Breast epithelium (tissue), 4 donors: ENCODE data around the gene CD163L1. TPM values are rescaled to one million over a fixed set of nuclear protein-coding genes. Genes with fewer than 3 reads are reported as not detected.
A peak's percentile ranks its signal among the peaks of the same experiment; 100 is the strongest.

ENCODE experiments used
- DNase-seq, 2 donors: peaks; one replicate each; pipeline ENCODE4 v3.0.0-alpha.2; 2019; ENCODE audit warnings: low spot score in 2 of 2
- H3K27ac ChIP-seq, 2 donors: fragments of 200-600 bp; sonication (generic) in 1 of 2; one replicate each; pipeline ENCODE4 v1.5.1; 2016 to 2019; ENCODE audit warnings: mild to moderate bottlenecking in 1 of 2
- H3K27me3 ChIP-seq, 2 donors: fragments of 200-600 bp; sonication (generic) in 1 of 2; one replicate each; pipeline versions ENCODE4 v1.5.1 to v1.6.0; 2017 to 2019; ENCODE audit warnings: control low read depth in 1 of 2, mild to moderate bottlenecking in 1 of 2
- H3K36me3 ChIP-seq: fragments of 200-600 bp; one replicate; pipeline ENCODE4 v1.5.1; 2019
- H3K4me1 ChIP-seq, 2 donors: fragments of 200-600 bp; sonication (generic); one replicate each; pipeline ENCODE4 v1.5.1; 2016 to 2019; ENCODE audit warnings: control low read depth in 1 of 2
- H3K4me3 ChIP-seq, 3 donors: fragments of 200-600 bp; sonication (generic); 1 replicate in 2 of 3; 2 replicates in 1 of 3; pipeline ENCODE4 v1.5.1; 2016 to 2019; ENCODE audit warnings: mild to moderate bottlenecking in 3 of 3, moderate library complexity in 2 of 3
- H3K9me3 ChIP-seq, 2 donors: fragments of 200-600 bp; sonication (generic) in 1 of 2; one replicate each; pipeline ENCODE4 v1.5.1; 2016 to 2019; ENCODE audit warnings: control low read depth in 1 of 2
- POLR2A ChIP-seq: fragments of 450-650 bp; IDR thresholded peaks from one replicate; pipeline ENCODE4 v1.6.1; 2016; ENCODE audit warnings: antibody characterized with exemption, mild to moderate bottlenecking, moderate library complexity
- POLR2AphosphoS5 ChIP-seq, 3 donors: sonication (generic); formaldehyde crosslinking; IDR thresholded peaks; one replicate each; pipeline ENCODE4 v1.6.1; 2017; ENCODE audit warnings: antibody characterized with exemption in 3 of 3
- intact Hi-C: fragments of 100-400 bp; cut with DNase I; formaldehyde crosslinking; loops from one replicate; pipeline ENCODE4 v1.15.1; 2023; ENCODE audit warnings: low total_unique reads
- total RNA-seq, 3 donors: library from RNA; depleted of rRNA; stranded (reverse); fragments of >200 nt; gene quantifications; one replicate each; pipeline ENCODE4 v1.1.0, GENCODE V29; 2016
- TF ChIP-seq, protein P1 (sequence below), 3 donors: fragments of 450-650 bp; IDR thresholded peaks; one replicate each; pipeline ENCODE4 v1.5.1; 2016 to 2017; ENCODE audit warnings: antibody characterized with exemption in 3 of 3, mild to moderate bottlenecking in 3 of 3, moderate library complexity in 3 of 3

Gene CD163L1
- total RNA-seq, 3 donors from 2014 or later = 0.33 to 14.9 (median 3.5) TPM

DNA sequence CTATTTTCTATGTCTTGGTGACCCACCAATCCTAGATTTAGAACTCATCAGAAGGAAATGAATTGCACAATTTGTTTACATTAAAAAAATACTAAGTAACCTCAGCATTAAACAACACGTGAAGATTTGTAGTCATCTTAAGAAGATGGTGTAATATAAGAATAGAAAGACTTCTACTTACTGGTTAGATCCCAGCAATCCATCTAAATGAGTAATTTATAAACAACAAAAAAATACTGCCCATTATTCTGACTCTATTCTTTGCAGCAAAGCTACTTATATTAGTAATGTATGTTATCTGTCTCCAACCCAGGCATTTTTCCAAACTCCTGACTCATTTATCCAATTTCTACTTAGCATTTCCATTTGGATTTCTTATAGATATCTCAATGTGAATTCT lies 67.8 kb downstream of the CD163L1 start:
- TF ChIP-seq, protein P1, sequence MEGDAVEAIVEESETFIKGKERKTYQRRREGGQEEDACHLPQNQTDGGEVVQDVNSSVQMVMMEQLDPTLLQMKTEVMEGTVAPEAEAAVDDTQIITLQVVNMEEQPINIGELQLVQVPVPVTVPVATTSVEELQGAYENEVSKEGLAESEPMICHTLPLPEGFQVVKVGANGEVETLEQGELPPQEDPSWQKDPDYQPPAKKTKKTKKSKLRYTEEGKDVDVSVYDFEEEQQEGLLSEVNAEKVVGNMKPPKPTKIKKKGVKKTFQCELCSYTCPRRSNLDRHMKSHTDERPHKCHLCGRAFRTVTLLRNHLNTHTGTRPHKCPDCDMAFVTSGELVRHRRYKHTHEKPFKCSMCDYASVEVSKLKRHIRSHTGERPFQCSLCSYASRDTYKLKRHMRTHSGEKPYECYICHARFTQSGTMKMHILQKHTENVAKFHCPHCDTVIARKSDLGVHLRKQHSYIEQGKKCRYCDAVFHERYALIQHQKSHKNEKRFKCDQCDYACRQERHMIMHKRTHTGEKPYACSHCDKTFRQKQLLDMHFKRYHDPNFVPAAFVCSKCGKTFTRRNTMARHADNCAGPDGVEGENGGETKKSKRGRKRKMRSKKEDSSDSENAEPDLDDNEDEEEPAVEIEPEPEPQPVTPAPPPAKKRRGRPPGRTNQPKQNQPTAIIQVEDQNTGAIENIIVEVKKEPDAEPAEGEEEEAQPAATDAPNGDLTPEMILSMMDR (IDR thresholded peaks at IDR 0.05) = no peak
- TF ChIP-seq POLR2A = no peak
- TF ChIP-seq POLR2AphosphoS5 (IDR thresholded peaks at IDR 0.05) = no peak
- Histone ChIP-seq H3K36me3 (no peaks in the 10 kb centered on the region), H3K4me1 (no peaks in the 10 kb centered on the region), H3K27me3 (no peaks in the 10 kb centered on the region), H3K4me3 (no peak overlapping the region), H3K9me3 (no peaks in the 10 kb centered on the region), H3K27ac (no peak overlapping the region)
- intact Hi-C loops = no loop called here
- DNase-seq = no peak

DNA sequence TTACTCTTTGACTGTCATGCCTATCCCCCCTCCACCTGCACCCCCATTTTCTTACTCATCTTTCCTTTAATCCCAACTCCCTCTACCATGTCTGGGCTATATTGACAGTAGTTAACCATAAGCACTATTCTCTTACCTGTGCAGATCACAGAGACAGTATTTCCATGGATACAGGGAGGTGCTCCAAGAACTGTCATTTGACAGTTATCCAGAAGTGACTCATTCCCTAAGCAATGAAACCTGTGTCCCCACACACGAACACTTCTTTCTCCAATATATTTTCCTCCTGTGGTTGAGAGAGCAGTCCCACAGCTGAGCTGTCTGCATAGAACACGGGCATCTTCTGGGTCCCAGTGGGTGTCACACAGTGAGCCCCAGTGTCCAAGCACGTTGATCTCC lies 68.8 kb downstream of the CD163L1 start:
- no peak for DNase-seq
- Histone ChIP-seq H3K4me3 (no peak overlapping the region), H3K4me1 (no peaks in the 10 kb centered on the region), H3K27ac (no peak overlapping the region), H3K27me3 (no peaks in the 10 kb centered on the region), H3K9me3 (no peaks in the 10 kb centered on the region), H3K36me3 (no peaks in the 10 kb centered on the region)
- TF ChIP-seq POLR2AphosphoS5 (IDR thresholded peaks at IDR 0.05) = no peak
- TF ChIP-seq POLR2A = no peak
- TF ChIP-seq, protein P1 (IDR thresholded peaks at IDR 0.05) = no peak
- intact Hi-C loops = no loop called here

DNA sequence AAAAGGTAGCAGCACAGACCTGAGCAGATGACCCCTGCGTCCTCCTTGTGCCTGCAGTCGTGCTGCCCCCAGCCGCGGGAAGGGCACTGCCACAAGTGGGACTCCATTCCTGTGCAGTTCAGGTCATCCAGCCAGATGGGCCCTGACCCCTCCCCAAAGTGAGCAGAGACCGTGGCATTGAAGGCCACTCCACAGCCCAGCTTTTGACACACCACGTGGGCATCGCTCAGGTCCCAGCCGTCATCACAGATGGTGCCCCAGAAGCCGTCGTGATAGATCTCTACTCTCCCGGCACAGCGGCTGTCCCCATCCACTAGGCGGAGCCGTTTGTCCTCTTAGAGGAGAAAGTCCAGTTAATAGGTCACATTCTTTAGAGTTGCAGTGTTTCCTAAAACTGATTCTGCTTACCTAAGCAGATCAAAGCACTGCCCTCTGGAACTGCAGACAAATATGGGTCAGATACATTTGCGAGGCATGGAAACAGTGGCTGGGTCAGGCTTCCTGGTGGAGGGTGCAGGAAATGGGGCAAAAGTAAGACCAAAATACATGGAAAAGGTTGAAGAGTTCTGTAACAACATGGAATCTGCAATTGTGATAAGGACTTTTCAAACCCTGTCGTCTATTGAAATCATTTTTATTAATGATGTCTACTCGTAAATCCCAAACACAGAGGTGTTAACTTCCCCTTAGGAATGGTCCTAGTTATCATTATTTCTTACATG lies 69.4 kb downstream of the CD163L1 start:
- Histone ChIP-seq H3K4me1 (no peaks in the 10 kb centered on the region), H3K9me3 (no peaks in the 10 kb centered on the region), H3K36me3 (no peaks in the 10 kb centered on the region), H3K27me3 (no peaks in the 10 kb centered on the region), H3K27ac (no peak overlapping the region), H3K4me3 (no peak overlapping the region)
- intact Hi-C loops = no loop called here
- TF ChIP-seq POLR2A (no peak), POLR2AphosphoS5 (IDR thresholded peaks at IDR 0.05) (no peak)
- TF ChIP-seq, protein P1 (IDR thresholded peaks at IDR 0.05) = no peak
- DNase-seq = peak in 1 of 2 donors; percentile 54

- H3K27me3 ChIP-seq = no peaks in the 10 kb centered on the region
- no peak overlapping the region for H3K4me3 ChIP-seq
- no peak overlapping the region for H3K27ac ChIP-seq
- no peak for DNase-seq
- H3K36me3 ChIP-seq = no peaks in the 10 kb centered on the region
- no peaks in the 10 kb centered on the region for H3K9me3 ChIP-seq
- intact Hi-C loops = no loop called here
- TF ChIP-seq POLR2A (no peak), POLR2AphosphoS5 (IDR thresholded peaks at IDR 0.05) (no peak)
- TF ChIP-seq, protein P1 (IDR thresholded peaks at IDR 0.05) = no peak
- no peaks in the 10 kb centered on the region for H3K4me1 ChIP-seq
Measured at GRCh38 chr12:7373226-7373625, 70.7 kb downstream of the CD163L1 start.

DNA sequence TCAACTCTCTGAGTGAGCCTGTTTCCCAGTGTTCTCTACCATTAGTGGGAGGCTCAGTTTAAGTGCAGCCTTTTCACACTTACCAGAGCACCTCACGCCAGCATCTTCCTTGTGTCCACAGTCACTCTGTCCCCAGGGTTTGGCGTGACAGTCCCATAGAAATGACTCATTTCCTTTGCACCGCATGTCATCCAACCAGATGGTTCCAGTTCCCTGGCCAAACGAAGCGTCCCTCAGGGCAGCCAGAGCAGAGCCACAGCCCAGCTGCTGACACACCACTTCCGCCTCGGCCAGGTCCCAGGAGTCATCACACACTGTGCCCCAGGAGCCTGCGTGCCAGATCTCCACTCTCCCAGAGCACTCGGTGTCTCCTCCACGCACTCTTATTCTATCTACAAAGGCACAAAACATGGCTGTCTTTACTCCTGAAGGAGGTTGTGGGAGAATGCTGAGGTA lies 74.7 kb downstream of the CD163L1 start:
- Histone ChIP-seq H3K4me1 (no peaks in the 10 kb centered on the region), H3K27ac (peak overlapping the region in 1 of 2 donors; percentile 28), H3K4me3 (peak overlapping the region in 1 of 3 donors; percentile 41), H3K9me3 (no peaks in the 10 kb centered on the region), H3K27me3 (no peaks in the 10 kb centered on the region), H3K36me3 (no peaks in the 10 kb centered on the region)
- TF ChIP-seq POLR2A (no peak), POLR2AphosphoS5 (IDR thresholded peaks at IDR 0.05) (peak in 1 of 3 donors; percentile 37)
- intact Hi-C loops = no loop called here
- DNase-seq = peak; percentile 78 to 82
